Cerebellar cortex (tissue), 1 donor: ENCODE measurements around the gene SPA17.

ENCODE experiments used
- DNase-seq: peaks from one replicate; pipeline ENCODE4 v3.0.0-alpha.2; 2015; ENCODE audit warnings: low spot score

SPA17 gene

DNA sequence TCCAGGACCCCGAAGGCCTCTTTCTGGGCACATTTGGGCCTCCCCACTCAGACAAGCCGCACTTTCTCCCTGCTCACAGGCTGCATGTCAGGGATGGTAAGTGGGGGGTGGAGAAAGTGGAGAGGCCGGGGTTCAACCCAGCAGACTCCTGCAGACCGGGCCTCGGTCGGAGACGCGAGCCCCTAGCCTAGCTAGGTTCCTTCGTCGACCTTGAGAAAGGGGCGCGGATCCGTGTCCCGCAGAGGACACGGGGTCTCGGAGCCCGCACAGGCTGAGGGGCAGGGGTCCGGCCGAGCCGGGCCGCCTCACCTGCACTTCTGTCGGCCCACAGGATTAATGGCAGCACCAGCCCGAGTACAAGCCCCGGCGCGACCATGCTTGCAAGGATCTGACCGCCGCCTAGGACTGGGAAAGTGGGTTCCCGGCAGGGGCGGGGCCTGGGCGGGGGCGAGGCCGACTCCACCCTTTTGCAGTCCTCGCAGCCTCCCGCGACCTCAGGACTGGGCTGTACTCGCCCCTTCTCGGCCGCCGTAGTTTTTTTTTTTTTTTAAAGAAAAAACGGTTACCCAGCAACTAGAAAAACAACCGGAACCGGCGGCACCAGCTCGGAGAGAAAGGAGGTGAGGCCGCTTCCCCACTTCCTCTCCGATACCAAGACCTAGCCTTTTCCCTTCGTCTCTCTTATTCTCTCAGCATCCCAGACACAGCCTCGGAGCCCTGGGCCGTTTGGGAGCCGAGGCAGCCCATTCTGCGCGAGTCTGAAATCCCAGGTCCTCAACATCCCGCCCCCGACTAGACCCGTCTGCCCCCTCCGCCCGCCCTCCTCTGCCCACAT lies at the start of gene SPA17, which contains the start of gene SIAE:
TSS of gene SPA17 (plus strand) at position 572 of the 835 bp plus-strand sequence. CDS start 1,361 bp downstream, outside the sequence.
TSS of gene SIAE (minus strand) at position 407 of the 835 bp plus-strand sequence. CDS start at position 376, 31 bp downstream.
- peak; percentile 92 for DNase-seq

DNA sequence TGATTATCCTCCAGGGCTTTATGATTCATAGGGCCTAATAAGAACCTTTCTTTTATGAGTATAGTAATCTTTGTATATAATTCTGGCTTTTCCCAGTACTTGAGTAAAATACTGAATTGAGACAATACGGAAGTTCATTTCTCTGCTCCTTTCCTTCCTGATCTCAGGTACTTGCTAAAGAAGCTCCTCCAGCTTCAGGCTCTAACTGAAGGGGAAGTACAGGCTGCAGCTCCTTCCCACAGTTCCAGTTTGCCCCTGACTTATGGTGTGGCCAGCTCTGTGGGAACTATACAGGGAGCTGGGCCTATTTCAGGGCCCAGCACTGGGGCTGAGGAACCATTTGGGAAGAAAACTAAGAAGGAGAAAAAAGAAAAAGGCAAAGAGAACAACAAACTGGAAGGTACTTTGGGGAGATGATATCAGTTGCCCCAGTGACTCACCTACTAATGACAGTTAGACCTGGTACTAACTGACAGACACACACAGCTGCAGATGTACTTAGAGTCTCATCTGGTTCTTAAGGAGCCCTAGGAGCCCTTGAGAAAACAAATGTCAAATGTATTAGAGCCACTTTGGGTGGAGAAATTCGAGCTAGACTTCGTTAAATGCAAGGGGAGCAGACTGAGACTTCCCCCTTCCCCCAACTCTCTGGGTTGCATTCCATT lies 48.1 kb upstream of the SPA17 start:
- DNase-seq, result no peak

DNA sequence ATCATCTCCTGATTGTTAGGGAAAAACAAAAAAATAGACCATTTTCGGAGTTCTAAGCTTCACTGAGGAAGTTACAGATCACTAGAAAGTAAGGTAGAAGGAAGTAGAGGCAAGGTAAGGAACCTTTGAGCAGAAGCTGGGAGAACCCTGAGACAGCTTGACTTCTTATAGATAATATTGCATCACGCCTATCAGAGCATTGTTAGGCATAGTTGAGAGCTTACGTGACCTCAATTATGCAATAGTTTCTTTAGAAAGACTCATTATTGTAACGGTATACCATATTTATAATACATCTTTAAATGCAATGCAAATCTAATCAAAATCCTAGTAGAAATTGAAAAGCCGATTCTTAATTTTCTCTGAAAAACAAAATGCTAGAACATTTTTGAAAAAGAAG lies 46.2 kb upstream of the SPA17 start:
- no peak for DNase-seq

GRCh38 chr11:124629961-124630360 lies 43.7 kb upstream of the SPA17 start:
- DNase-seq, result no peak

DNA sequence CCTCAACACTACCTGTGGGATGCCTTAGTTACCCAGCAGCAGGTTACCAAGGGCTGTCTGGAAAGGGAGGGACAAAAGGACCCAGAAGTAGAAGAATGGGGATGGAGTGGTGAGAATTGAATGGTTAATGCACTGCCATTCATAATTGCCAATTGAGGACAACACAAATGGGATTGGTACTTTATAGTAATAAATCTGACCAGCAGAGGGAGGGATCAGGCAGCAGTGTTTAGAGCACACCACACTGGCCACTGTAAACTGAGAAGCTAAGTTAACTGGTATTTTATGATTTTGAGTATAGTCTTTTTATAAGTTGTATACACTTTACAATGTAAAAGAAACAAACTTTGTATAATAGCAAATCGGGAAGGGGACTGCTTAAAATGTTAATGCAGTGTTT lies 40.3 kb upstream of the SPA17 start:
- no peak for DNase-seq

DNA sequence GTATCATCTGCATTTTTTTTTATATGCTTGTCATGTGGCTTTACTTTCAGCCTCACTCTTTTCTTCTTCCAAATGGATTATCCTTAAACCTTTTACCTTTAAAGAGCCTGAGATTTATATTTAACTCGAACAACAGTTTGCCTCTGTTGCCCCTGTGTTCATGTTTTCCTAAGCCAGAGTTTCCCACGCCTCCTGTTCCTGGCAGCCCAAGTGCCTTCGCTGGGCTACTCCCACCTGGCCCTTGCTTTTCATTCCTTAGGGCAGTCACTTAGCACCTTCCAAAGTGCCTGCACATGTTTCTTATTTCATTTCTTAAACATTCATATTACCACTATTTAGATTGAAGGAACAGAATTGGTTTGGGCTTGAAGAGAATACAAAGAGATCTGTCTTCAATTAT lies 37.8 kb upstream of the SPA17 start:
- no peak for DNase-seq

DNA sequence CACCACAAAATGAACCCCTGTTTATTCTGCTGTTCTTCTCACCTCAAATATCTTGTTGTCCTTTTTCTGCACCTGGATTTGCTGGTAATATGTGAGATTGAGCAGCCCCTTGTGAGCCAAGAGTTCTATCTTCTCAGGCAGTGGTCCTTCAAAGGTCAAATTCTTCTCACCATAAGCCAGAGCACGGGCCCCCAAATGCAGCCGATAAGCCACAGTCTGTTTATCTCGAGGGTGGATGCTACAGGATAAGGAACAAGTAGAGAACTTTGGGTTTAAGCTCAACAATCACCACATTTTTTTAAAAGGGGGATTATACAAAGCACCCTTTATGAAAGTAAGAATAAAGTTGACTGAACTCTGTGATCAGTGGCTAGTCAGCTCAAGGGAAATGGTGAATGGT lies 35.2 kb upstream of the SPA17 start:
- no peak for DNase-seq

DNA sequence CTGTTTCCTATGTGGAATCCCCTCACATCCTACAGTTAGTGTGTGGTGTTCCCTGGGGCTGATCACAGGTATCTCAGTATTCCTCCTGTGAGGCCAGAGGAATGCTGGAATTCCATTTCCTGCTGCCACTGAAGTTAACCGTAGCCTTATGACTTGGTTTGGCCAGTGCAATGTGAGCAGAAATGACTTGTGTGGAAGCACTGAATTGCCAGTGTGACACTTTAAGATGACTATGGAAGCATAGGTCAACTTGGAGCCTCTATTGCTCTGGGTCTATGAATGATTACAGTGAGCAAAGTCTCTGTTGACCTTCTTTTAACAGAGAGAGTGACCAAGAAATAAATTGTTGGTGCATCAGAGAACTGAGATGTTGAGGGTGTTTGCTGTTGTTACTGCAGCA lies 34.5 kb upstream of the SPA17 start:
- no peak for DNase-seq

GRCh38 chr11:124640666-124641065 lies 33.0 kb upstream of the SPA17 start:
- no peak for DNase-seq

DNA sequence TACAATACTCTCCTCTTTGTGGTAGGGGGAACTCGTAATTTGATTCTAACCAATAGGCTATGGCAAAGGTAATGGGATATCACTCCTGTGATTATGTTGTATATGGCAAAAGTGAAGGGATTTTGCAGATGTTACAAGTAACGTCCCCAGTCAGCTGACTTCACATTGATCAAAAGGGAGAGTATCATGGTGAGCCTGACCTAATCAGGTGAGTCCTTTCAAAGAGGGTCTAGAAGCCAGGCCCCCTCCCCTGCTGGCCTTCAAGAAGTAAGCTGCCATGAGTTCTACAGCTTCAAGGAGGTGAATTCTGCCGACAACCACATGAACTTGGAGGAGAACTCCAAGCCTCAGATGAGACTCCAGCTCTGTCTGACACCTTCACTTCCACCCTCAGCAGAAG lies 31.1 kb upstream of the SPA17 start:
- DNase-seq, result no peak

- no peak for DNase-seq
These were observed 30.6 kb upstream of the SPA17 start for GRCh38 chr11:124643042-124643604.

DNA sequence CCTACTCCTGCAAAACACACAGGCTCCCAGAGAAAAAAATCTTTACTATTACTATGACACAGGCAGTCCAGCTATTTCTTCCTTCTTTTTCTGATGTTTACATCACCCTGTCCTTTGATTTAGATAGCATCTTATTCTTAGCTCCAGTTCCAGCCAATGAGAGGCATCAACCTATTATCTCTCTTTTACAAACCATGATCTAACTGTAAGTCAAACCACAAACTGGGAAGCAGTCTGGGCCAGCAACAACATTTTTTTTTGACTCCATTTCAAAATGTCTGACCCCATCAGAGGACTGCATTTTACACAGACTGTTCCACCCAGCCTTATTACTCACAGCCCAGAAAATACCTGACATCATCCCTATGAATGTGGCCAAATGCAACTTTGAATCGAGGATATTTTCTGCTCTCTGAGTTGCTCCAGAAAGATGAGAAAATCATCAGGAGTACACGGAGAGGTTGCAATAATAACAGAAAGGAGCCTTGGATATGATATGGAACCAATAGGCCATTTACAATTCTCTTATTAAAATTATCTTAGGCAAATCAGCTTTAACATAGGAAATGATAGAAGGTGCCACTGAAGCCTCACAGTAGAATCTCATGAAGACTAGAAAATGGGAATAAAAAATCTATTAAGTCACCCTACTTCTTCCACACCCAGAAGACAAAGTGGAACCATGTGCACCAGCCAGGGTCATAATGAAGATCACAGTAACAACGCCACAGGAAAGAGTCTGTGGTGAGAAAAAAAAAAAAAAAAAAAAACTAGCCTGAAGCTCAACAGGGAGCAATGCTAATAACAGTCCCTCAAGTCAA lies 29.9 kb upstream of the SPA17 start:
- DNase-seq, result no peak

- peak; percentile 78 for DNase-seq
These were observed 29.1 kb upstream of the SPA17 start for GRCh38 chr11:124644426-124645280.

DNA sequence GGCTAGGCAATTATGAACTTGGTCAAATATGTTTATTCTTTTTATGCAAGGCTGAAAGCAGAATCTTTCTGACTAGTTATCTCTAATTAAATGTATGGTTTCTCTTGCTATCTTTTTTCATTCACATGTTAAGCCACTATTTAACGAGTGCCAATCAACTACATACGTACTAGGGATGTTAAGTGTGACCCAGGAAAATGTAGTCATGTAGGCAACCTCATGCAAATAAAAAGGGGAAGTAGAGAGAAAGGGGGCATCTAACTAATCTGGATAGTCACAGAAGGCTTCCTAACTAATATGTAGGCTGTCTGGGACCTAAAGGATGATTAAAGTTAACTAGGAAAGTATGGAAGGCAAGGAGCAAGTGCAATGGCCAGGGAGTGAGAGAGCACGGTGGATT lies 27.6 kb upstream of the SPA17 start:
- no peak for DNase-seq

GRCh38 chr11:124648610-124649009 lies 25.1 kb upstream of the SPA17 start:
- DNase-seq, result no peak

- DNase-seq, result no peak
These were observed 16.7 kb upstream of the SPA17 start for GRCh38 chr11:124656774-124657630.

DNA sequence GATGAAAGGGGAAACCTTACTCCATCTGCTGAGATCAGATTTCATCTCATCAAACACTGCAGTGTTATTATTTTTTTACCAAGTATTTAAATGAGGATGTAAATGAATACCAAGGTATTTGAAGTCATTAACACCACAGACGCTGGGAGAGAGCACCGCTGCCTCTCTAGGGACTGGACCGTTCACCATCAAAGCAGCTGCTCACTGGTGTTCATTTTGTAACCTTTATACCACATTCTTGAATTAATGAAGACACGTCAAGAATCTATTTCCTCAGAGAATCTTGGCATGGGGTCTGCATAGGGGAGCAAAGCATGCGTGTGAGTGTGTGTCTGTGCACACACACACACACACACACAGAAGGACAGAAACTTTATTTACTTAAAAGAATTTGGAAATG lies 15.8 kb upstream of the SPA17 start:
- no peak for DNase-seq

- no peak for DNase-seq
These were observed 15.2 kb upstream of the SPA17 start for GRCh38 chr11:124658501-124658900.

DNA sequence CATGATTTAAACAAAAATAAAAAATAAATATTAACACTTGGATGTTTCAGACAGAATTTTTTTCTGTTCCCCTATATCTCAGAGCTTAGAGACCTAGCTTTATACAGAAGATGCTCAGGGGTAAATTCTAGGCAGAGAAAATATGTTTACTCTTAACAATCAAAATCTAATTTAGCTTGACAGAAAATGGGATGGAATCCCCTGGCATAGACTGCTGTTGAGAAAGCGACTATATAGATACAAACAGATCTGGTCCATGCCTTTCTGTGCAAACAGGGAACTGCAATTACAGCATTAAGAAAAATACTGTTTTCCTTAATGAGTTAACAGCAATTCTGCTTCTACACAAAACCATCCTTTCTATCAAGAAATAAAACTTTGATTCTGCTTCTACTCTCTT lies 14.7 kb upstream of the SPA17 start:
- DNase-seq, result no peak

- no peak for DNase-seq
These were observed 12.2 kb upstream of the SPA17 start for GRCh38 chr11:124661553-124661952.
